ENCODE data around the gene ZNF678. TPM values are rescaled to one million over a fixed set of nuclear protein-coding genes. Genes with fewer than 3 reads are reported as not detected.

Gene ZNF678
- total and polyA plus RNA-seq, 9 of the 15 experiments (the other 6 are each of a cell fraction or from before 2014, with no cell fraction given), result 3.0 to 16.8 (median 8.0) TPM

DNA sequence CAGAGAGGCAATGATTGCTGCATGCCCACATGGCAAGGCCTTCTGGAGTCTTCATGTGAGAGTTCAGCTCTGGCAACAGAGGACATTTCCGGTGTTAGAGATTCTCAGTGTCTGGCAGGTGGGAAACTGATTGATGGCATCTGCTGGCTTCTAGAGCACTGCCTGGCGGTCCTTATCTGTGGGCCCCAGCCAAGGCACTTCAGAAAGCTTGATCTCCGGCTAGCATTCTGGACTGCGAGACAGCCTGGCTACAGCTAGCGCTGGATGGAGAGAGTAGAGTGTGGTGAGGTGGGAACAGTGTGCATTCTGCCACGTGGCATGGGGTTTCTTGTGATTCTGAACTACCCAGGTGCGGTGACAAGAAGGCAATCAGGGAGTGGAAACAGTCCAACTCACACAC lies 9.4 kb downstream of the ZNF678 start (continued):
- TF ChIP-seq, protein P1, sequence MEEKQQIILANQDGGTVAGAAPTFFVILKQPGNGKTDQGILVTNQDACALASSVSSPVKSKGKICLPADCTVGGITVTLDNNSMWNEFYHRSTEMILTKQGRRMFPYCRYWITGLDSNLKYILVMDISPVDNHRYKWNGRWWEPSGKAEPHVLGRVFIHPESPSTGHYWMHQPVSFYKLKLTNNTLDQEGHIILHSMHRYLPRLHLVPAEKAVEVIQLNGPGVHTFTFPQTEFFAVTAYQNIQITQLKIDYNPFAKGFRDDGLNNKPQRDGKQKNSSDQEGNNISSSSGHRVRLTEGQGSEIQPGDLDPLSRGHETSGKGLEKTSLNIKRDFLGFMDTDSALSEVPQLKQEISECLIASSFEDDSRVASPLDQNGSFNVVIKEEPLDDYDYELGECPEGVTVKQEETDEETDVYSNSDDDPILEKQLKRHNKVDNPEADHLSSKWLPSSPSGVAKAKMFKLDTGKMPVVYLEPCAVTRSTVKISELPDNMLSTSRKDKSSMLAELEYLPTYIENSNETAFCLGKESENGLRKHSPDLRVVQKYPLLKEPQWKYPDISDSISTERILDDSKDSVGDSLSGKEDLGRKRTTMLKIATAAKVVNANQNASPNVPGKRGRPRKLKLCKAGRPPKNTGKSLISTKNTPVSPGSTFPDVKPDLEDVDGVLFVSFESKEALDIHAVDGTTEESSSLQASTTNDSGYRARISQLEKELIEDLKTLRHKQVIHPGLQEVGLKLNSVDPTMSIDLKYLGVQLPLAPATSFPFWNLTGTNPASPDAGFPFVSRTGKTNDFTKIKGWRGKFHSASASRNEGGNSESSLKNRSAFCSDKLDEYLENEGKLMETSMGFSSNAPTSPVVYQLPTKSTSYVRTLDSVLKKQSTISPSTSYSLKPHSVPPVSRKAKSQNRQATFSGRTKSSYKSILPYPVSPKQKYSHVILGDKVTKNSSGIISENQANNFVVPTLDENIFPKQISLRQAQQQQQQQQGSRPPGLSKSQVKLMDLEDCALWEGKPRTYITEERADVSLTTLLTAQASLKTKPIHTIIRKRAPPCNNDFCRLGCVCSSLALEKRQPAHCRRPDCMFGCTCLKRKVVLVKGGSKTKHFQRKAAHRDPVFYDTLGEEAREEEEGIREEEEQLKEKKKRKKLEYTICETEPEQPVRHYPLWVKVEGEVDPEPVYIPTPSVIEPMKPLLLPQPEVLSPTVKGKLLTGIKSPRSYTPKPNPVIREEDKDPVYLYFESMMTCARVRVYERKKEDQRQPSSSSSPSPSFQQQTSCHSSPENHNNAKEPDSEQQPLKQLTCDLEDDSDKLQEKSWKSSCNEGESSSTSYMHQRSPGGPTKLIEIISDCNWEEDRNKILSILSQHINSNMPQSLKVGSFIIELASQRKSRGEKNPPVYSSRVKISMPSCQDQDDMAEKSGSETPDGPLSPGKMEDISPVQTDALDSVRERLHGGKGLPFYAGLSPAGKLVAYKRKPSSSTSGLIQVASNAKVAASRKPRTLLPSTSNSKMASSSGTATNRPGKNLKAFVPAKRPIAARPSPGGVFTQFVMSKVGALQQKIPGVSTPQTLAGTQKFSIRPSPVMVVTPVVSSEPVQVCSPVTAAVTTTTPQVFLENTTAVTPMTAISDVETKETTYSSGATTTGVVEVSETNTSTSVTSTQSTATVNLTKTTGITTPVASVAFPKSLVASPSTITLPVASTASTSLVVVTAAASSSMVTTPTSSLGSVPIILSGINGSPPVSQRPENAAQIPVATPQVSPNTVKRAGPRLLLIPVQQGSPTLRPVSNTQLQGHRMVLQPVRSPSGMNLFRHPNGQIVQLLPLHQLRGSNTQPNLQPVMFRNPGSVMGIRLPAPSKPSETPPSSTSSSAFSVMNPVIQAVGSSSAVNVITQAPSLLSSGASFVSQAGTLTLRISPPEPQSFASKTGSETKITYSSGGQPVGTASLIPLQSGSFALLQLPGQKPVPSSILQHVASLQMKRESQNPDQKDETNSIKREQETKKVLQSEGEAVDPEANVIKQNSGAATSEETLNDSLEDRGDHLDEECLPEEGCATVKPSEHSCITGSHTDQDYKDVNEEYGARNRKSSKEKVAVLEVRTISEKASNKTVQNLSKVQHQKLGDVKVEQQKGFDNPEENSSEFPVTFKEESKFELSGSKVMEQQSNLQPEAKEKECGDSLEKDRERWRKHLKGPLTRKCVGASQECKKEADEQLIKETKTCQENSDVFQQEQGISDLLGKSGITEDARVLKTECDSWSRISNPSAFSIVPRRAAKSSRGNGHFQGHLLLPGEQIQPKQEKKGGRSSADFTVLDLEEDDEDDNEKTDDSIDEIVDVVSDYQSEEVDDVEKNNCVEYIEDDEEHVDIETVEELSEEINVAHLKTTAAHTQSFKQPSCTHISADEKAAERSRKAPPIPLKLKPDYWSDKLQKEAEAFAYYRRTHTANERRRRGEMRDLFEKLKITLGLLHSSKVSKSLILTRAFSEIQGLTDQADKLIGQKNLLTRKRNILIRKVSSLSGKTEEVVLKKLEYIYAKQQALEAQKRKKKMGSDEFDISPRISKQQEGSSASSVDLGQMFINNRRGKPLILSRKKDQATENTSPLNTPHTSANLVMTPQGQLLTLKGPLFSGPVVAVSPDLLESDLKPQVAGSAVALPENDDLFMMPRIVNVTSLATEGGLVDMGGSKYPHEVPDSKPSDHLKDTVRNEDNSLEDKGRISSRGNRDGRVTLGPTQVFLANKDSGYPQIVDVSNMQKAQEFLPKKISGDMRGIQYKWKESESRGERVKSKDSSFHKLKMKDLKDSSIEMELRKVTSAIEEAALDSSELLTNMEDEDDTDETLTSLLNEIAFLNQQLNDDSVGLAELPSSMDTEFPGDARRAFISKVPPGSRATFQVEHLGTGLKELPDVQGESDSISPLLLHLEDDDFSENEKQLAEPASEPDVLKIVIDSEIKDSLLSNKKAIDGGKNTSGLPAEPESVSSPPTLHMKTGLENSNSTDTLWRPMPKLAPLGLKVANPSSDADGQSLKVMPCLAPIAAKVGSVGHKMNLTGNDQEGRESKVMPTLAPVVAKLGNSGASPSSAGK (IDR thresholded peaks at IDR 0.05), result peak; percentile 48
- no peak for TF ChIP-seq ZNF184 (CRISPR knock-in tag; IDR thresholded peaks at IDR 0.05)
- TF ChIP-seq, protein P2, sequence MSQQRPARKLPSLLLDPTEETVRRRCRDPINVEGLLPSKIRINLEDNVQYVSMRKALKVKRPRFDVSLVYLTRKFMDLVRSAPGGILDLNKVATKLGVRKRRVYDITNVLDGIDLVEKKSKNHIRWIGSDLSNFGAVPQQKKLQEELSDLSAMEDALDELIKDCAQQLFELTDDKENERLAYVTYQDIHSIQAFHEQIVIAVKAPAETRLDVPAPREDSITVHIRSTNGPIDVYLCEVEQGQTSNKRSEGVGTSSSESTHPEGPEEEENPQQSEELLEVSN (IDR thresholded peaks at IDR 0.05; ENCODE audit: borderline replicate concordance in 1 of 2, extremely low read depth in 1 of 2, insufficient read depth in 1 of 2, insufficient read length in 1 of 2, low read depth in 1 of 2, low read length in 1 of 2, poor library complexity in 1 of 2, severe bottlenecking in 1 of 2), result peak; percentile 58 to 73
- TF ChIP-seq, protein P3, sequence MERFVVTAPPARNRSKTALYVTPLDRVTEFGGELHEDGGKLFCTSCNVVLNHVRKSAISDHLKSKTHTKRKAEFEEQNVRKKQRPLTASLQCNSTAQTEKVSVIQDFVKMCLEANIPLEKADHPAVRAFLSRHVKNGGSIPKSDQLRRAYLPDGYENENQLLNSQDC (CRISPR knock-in tag; IDR thresholded peaks at IDR 0.05), result no peak
- peak; percentile 86 for TF ChIP-seq TAL1 (IDR thresholded peaks at IDR 0.05)
- no peak for TF ChIP-seq NCOA6 (IDR thresholded peaks at IDR 0.05)
- TF ChIP-seq DPF2 (IDR thresholded peaks at IDR 0.05), result peak; percentile 77
- TF ChIP-seq NR2F6 (CRISPR knock-in tag; IDR thresholded peaks at IDR 0.05), result no peak
- TF ChIP-seq KLF16 (IDR thresholded peaks at IDR 0.05), result peak; percentile 80
- TF ChIP-seq MECOM (CRISPR knock-in tag; IDR thresholded peaks at IDR 0.05), result peak; percentile 86; the same call in 1 of the 2 replicates
- no peak for TF ChIP-seq SMARCB1 (IDR thresholded peaks at IDR 0.05; ENCODE audit: insufficient read length, low read depth)
- peak in 1 of 2 experiments; percentile 42; a peak in 1 of 4 replicates for TF ChIP-seq MAZ (CRISPR knock-in tag; conservative IDR thresholded peaks at IDR 0.05 in 1 of 2, IDR thresholded peaks at IDR 0.05 in 1 of 2)
- TF ChIP-seq ZNF695 (CRISPR knock-in tag; IDR thresholded peaks at IDR 0.05), result no peak
- TF ChIP-seq, protein P4, sequence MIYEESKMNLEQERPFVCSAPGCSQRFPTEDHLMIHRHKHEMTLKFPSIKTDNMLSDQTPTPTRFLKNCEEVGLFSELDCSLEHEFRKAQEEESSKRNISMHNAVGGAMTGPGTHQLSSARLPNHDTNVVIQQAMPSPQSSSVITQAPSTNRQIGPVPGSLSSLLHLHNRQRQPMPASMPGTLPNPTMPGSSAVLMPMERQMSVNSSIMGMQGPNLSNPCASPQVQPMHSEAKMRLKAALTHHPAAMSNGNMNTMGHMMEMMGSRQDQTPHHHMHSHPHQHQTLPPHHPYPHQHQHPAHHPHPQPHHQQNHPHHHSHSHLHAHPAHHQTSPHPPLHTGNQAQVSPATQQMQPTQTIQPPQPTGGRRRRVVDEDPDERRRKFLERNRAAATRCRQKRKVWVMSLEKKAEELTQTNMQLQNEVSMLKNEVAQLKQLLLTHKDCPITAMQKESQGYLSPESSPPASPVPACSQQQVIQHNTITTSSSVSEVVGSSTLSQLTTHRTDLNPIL (CRISPR knock-in tag; IDR thresholded peaks at IDR 0.05), result no peak
- TF ChIP-seq CREM (IDR thresholded peaks at IDR 0.05; ENCODE audit: low read depth), result 0 out of 2 replicates have a peak, but pooled peaks have one; percentile 19
- TF ChIP-seq RFX7 (CRISPR knock-in tag; IDR thresholded peaks at IDR 0.05), result no peak

Measured in K562 (cell line).